HG02840 (cell line): ENCODE data around the gene IFT81.
A peak's percentile ranks its signal among the peaks of the same experiment; 100 is the strongest.

Source experiments
- ATAC-seq: cut with Tn5 transposase; IDR thresholded peaks from one replicate; pipeline ENCODE4 v1.9.1; 2021; ENCODE audit warnings: mild to moderate bottlenecking, moderate library complexity, moderate number of reproducible peaks; ENCODE audit not compliant: unreplicated experiment, low FRiP score

The IFT81 gene

DNA sequence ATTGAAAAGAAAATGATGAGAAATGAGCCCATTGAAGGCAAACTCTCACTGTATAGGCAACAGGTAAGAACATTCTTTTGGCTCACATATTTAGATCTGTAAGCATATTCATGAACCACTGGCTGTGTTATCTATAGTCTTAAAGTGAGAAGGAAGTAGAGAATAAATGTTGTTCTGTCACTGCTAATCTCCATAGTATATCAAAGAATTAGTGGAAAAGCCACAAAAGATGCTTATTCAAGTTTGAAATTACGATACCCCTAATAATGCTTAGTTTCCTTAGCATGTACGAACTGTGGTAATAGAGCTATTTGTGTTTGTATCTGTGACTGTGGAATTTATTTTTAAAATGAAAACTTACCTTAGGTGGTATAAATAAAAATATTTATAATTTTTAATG, 22.8 kb downstream of the IFT81 start:
- no peak for ATAC-seq

DNA sequence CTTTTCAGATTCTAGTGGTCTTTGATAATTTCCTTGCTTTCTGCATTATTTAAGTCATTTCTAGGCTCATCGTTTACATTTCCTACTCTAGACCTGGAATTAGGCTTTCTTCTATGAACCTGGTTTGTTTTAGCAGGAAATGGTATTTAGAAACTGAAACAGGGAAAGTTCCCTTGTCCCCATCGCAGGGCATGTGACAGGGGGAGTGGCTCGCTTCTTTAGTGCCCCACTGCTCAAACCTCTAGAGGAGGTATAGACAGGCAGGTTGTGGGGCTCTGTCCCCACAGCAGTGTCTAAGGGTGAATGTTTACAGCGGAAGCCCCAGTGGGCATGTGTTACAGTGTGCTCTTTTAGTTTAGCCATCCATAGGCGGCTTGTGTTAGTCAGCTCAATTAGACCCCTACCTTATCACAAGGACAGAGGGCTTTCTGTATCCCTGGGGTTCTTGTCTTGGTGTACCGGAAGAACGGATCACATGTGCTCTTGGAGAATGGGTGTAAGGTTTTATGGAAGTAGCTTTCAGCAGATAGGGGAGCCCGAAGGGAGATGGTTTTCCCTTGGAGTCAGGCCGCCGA, 25.0 kb downstream of the IFT81 start:
- no peak for ATAC-seq

DNA sequence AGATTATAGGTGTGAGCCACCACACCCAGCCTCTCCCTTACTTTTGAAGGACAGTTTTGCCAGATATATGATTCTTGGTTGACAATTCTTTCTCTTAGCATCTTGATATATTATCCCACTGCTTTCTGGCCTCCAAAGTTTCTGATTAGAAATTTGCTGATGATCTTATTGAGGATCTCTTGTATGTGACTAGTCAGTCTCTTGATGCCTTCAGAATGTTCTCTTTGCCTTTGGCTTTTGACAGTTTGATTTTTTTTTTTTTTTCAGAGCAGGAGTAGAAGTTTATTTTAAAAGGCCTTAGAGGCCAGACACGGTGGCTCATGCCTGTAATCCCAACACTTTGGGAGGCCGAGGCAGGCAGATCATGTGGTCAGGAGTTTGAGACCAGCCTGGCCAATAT, 32.6 kb downstream of the IFT81 start:
- ATAC-seq, result no peak

DNA sequence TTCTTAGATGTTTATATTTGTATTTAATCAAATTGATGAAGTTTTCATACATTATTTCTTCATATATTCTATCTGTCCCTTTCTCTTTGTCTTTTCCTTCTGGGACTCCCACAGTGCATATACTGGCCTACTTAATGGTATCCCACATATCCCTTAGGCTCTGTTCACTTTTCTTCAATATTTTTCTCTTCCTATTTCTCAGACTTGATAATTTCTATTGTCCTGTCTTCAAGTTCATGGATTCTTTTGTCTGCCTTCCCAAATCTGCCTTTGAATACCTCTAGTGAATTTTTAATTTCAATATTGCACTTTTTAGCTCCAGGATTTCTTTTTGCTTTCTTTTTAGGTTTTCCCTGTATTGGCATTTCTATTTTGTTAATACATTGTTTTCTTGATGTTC, 33.4 kb downstream of the IFT81 start:
- no peak for ATAC-seq

DNA sequence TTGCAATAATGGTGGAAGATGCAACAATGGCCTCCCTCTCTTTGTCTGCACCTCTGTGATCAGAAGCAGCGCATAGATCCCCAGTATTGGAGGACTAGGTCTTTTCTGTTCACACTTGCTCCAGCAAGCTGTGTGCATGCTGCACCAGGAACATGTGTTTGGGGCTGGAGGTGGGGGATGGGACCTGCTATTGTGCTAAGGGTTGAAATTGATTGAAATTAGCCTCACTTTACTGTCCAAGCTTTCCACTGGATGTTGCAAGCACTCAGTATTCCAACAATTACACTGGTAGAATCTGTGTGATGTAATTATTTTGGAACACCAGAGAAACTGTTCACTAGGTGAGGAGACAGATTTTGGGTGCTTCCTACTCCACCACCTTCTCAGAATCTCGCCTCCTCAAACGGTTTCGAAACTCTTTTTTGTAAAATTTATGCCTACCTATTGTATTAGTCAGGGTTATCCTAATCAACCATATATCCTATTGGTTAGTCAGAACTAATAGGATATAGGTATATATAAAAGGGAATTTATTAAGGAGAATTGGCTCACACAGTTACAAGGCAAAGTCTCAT, 35.6 kb downstream of the IFT81 start:
- ATAC-seq, result no peak

DNA sequence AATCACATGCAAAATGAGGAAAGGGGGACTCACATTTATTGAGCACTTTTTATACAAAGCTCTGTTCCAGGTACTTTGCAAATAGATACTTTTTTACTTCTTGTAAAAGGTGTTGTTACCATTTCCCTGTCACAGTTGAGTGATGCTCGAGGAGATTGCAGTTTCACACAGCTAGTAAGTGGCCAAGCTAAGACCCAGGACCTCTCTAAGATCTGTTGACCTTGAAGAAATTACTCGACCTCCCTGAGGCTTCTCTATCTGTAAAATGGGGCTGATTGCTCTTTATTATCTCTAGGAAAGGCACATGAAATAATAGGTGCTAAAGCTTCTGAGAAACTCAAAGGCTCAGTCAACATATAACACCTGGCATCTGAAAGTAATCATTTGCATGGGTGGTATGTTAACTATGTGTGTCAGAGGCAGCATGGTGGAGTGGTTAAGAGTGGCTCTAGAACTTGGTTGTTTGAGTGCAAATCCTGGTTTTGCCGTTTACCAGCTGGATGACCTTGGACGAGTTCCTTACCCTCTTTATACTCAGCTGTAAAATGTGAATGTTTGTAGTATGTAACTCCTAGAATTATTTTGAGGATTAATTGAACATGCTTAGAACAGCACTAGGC, 41.5 kb downstream of the IFT81 start:
- ATAC-seq, result peak; percentile 60

DNA sequence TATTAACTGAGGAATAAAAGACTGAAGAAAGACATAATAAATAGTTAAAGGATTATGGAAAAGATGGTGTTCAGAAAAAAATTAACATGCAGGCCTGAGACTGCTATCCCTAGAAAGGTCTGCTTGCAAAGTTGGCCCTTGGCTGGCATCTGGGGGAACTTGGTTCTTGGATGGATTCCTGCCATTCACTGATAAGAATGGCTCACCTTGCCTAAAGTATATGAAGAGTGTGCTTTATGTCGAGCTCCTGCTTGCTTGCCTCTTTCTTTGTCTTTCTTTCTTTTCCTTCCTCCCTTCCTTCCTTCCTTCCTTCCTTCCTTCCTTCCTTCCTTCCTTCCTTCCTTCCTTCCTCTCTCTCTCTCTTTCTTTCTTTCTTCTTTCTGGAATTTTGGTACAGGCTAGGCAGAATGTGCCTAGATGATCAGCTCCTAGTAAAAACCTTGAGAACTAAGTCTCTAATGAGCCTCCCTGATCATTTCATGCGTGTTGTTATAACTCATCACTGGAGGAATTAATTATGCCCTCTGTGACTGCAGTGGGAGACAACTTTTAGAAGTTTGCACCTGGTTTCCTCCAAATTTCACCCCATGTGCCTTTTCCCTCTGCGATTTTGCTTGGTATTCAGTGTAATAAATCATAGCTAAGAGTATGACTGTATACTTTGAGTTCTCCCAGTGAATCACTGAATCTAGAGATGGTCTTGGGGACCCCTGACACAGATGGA, 44.7 kb downstream of the IFT81 start:
- ATAC-seq, result no peak

DNA sequence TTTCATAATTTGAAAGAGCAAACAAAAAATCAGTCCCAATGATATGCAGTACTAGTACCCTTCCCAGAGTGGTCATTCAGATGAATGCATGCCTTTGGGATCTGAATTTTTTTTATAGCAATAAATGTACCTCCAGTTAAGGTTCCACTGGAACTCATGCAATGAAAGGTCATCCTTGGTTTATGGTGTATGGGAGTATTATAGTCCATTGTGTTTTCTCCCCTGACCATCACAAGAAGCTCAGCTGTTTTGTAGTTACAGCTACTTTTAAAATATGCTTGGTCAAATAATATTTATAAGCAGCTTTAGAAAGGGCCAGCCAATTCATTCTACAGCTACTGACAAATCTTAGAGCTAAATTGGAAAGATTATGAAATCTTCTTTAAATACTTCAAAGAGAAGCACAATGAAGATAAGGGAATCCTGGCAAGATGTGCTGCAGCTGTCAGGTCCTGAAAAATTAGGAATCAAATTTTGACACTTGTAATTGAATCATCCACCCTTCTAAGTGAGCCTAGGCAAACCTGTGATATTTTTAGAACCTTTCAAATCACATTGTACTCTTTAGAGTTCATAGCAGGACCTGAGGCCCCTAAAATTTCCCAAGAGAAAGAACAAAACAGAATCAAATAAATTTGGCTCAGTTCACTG, 46.5 kb downstream of the IFT81 start:
- no peak for ATAC-seq

DNA sequence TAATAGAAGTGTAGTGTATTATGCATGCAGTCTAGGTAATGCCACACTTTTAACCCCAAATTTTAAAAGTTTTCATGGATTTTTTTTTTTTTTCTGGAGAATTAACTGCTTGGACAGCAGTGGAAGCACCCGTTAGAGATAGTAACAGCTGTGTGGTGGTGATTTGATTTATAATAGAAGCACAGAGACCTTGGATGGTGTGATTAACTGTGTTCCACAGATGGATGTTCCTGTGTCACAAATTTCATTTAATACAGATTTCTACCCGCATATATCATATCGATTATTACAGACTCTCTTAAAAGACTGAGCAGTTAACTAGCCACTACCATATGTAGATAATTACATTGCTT, 47.0 kb downstream of the IFT81 start:
- ATAC-seq, result no peak

DNA sequence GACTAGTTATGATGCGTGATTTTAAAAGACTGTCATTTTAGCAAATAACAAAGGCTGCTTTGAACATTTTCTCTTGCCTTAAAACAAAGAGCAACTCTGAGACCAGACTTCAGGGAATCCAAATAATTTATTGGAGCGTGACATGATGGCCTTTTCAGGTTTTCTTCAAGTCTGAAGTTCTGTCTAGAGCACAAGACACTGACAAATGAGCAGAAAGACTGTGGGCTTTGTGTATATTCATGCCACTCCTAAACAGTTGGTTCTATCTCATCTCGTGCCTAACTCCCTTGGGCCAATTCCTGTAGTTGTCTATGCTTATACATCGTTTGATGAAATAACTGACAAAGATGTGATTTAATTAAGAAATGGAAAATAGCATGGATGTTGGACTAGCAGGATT, 47.5 kb downstream of the IFT81 start:
- no peak for ATAC-seq

DNA sequence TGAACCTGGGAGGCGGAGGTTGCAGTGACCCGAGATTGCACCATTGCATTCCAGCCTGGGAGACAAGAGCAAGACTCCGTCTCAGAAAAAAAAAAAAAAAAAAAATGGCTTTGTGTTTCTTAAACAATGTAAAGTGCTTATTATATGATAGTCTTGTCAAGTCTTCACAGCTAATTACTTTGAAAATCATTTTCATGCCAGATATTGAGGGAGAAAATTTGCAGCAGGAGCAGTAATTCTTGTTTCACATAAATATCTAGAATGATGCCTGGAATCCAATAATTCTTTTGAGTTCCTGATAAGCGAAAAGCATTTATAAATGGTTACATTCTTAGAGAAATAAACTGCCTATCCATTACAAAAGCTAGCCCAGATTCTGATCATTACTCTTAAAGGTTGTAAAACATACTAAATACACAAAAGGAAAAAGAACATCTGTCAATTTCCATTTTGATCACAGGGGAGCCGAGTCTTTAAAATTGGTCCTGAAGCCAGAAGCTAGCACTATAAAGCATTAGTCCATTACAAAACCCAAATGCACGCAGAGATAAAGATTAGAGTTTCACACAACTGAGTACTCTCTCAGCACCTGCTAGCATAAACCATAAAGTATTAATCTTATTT, 50.3 kb downstream of the IFT81 start:
- ATAC-seq, result no peak

DNA sequence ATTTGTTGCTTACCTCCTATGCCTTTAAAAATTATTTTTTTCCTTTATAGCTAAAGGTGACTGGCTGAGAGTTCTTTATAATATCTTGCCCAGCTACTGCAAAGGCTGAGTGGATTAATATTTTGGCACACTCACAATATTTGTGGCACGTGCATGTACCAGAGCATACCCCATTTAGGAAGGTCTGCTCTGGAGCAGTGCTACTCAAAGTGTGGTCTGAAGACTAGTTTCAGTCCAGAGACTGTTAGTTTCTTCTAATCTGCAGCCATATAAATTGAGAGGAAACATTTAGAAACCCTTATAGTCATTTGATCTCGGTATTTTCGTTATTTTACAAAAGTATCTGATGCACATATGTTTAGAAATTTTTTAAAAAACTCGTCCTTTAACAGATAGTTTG, 51.0 kb downstream of the IFT81 start:
- no peak for ATAC-seq

DNA sequence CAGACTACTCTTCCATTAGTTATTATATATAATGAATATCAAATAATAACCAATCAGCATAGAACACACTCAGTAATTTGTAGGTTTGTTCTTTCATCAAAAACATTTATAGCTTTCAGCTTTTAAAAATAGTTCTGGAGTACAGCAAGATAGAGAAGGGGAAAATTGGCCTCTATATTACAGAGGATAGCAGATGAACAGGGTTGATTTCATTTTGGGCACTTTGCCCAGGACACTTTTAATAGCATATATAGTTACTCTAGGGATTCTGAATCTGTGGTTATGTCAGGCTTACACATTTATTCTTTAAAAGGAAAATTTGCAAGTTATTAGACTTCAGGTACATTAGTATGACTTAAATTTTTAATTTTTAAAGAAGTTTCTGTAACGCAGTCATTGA, 52.6 kb downstream of the IFT81 start:
- no peak for ATAC-seq

DNA sequence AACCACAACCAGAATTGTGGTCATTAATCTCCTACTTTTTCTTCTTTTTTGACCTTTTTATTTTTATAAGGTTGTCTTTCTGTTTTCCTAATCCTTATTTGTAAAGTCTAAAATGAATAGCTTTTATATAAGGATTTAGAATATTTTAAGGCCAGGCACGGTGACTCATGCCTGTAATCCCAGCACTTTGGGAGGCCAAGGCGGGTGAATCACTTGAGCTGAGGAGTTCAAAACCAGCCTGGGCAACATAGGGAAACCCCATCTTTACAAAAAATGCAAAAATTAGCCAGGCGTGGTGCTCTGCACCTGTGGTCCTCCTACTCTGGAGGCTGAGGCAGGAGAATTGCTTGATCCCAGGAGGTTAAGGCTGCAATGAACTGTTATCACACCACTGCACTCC, 55.1 kb downstream of the IFT81 start:
- no peak for ATAC-seq

DNA sequence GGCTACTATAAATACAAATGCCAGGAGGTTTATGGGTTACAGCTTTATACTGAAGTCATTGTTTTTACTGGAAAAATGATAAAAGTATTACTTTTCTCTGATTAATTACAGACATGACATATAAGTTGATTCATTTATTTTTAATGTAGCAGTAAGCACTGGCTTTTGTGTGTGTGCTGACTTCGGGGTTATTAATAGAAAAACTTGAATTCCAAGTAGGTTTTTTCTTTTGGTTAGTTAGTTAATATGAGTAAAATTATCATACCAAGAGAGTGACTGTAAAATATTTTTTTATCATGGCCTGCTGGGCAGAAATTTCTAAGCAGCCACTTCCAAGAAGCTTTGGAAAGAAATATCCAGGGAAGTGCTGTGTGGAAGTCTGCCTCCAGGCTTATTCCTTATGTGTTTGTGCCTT, 56.4 kb downstream of the IFT81 start:
- no peak for ATAC-seq

DNA sequence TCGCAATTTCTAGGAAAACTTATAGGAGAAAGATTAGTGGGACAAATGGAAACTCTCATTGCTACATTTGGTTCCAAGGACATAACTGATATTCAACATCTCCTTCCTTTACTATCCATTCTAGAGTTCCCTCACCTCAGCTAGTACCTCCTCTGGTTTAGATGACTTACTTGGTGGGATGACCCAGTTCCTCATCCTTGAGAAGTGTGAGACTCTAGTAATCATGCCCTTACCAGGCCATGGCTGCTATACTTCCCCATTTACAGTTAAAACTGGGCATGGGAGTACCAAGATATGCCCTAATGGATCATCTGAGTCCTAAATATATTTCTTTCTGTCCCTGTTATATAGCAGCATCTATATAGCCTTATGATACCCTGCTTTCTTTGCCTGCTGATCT, 58.1 kb downstream of the IFT81 start:
- no peak for ATAC-seq

DNA sequence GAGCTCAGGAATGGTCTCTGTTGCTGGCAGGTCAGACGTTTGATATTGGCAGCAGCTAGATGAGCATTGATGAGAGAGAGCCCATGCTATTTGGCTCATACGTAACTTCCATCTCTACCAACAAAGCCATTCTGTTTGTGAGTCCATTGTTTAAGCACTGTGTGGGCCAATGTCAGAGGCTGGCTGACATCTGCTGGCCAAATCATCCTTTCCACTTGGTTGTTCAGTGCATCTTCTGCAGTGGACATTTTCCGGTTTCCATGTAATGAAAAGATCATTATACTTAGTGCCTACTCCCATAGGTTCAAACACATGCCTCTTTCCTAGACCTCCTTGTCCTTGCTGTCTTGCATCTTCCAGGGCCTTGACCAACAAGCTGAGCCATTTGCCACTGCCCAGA, 59.2 kb downstream of the IFT81 start:
- no peak for ATAC-seq

DNA sequence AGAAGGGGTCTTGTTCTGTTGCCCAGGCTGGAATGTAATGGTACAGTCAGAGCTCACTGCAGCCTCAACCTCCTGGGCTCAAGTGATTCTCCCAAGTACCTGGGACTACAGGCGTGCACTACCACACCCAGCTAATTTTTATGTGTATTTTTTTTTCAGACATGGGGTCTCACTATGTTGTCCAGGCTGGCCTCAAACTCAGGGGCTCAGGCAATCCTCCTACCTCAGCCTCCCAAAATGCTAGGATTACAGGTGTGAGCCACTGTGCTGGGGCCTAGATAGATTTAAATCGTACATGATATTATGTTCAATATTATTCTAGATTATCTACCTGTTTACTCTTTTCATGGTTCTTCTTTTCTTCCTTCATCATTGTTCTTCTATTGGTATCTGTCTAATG, 61.5 kb downstream of the IFT81 start:
- ATAC-seq, result no peak

DNA sequence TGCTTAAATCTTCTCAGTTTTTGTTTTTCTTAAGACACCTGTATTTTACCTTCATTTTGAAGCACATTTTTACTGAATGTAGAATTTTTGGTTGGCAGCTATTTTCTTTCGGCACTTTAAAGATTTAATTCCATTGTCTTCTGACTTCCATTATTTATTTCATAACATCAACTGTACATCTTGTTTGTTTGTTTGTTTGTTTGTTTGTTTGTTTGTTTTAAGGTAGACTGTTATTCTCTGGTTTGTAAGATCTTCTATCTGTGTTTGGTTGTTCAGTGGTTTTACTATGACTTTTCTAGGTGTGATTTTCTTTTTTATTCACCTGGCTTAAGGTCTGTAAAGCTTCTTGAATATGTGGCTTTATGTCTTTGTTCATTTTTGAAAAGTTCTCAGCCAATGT, 61.9 kb downstream of the IFT81 start:
- no peak for ATAC-seq

DNA sequence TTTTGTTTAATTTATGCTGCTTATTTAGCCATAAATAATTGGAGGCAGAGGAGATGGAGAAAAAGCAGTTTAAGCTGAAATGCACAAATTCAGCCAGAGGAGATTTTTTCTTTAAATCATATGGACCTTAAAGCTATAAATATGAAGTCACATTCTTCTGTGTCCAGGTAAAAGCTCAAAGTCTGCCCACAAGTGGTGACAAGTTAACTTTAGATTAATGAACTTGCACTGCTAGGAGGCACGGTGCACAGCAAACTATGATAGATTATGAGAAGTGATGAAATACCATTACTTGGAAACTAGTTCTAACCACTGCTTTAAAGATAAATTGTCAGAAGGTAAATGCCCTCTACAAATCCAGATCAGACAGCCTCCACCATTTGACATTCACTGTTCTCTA, 69.0 kb downstream of the IFT81 start:
- no peak for ATAC-seq

DNA sequence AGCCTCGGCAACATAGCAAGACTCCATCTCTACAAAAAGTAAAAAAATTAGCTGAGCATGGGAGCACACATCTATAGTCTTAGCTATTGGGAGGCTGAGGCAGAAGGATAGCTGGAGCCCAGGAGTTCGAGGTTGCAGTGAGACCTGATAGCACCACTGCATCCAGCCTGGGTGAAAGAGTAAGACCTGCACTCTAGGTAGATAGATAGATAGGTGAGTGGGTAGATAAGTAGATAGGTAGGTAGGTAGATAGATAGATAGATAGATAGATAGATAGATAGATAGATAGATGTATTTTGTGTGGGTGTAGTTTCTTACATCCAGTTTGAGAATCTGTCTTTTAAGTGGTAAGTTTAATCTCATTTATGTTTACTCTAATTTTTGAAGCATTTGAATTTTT, 72.8 kb downstream of the IFT81 start:
- ATAC-seq, result no peak
